ENCODE data around the gene ALDH3B2. TPM values are rescaled to one million over a fixed set of nuclear protein-coding genes. Genes with fewer than 3 reads are reported as not detected.
"Not testable (repeated sequence)": the region's sequence is repeated elsewhere in the genome, so short reads cannot be mapped to it uniquely, and the experiment has no call there.

The ALDH3B2 gene
- total and polyA plus RNA-seq, 2 experiments from 2014 or later = not detected

DNA sequence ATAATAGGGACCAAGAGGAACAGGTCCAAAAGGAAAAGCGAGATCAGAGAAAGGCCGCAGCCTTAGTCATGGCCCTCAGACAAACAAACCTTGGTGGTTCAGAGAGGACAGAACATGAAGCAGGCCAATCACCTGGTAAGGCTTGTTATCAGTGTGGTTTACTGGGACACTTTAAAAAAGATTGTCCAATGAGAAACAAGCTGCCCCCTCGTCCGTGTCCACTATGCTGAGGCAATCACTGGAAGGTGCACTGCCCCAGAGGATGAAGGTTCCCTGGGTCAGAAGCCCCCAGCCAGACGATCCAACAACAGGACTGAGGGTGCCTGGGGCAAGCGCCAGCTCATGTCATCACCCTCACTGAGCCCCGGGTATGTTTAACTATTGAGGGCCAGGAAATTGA lies 51.5 kb downstream of the ALDH3B2 start:
- not testable (repeated sequence) for H3K4me1 ChIP-seq (ENCODE audit: low read depth); H3K4me3 ChIP-seq; H3K9me3 ChIP-seq (ENCODE audit: low read depth); DNase-seq (ENCODE audit: low read depth in 1 of 2, low spot score in 1 of 2); H3K27me3 ChIP-seq; H3K36me3 ChIP-seq; H3K27ac ChIP-seq

DNA sequence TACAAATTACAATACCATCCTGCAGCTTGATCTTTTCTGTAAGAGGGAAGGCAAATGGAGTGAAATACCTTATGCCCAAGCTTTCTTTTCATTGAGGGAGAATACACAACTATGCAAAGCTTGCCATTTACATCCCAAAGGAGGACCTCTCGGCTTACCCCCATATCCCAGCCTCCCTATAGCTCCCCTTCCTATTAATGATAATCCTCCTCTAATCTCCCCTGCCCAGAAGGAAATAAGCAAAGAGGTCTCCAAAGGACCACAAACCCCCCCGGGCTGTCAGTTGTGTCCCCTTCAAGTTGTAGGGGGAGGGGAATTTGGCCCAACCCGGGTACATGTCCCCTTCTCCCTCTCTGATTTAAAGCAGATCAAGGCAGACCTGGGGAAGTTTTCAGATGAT lies 52.5 kb downstream of the ALDH3B2 start:
- not testable (repeated sequence) for DNase-seq (ENCODE audit: low read depth in 1 of 2, low spot score in 1 of 2); H3K9me3 ChIP-seq (ENCODE audit: low read depth); H3K27me3 ChIP-seq; H3K4me1 ChIP-seq (ENCODE audit: low read depth); H3K36me3 ChIP-seq; H3K27ac ChIP-seq
- H3K4me3 ChIP-seq = peak overlapping the region; percentile 63

DNA sequence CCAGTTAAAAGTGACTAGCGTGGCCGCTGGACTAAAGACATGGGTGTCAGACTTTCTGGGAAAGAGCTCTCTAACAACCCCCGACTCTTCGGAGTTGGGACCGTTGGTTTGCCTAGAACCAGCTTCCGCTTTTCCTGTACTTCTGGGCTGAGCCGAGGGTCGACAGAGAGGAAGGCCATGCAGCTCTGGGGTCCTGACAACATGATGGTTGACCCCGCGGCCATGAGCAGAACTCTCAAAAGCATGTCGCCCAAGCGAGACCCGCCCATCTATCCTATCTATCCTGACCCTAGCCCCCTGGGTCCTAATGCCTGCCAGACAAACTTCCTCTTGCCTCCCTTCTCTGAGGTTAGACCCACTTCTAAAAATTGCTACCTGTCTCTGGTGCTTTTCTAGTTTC lies 53.8 kb downstream of the ALDH3B2 start:
- H3K4me3 ChIP-seq = peak overlapping the region; percentile 63
- DNase-seq (ENCODE audit: low read depth in 1 of 2, low spot score in 1 of 2) = peak in 1 of 2 donors; percentile 76
- peak overlapping the region; percentile 83 for H3K27ac ChIP-seq
- H3K9me3 ChIP-seq (ENCODE audit: low read depth); H3K27me3 ChIP-seq; H3K36me3 ChIP-seq: not testable (repeated sequence)
- peaks cover 19% of the 10 kb centered on the region for H3K4me1 ChIP-seq (ENCODE audit: low read depth)

DNA sequence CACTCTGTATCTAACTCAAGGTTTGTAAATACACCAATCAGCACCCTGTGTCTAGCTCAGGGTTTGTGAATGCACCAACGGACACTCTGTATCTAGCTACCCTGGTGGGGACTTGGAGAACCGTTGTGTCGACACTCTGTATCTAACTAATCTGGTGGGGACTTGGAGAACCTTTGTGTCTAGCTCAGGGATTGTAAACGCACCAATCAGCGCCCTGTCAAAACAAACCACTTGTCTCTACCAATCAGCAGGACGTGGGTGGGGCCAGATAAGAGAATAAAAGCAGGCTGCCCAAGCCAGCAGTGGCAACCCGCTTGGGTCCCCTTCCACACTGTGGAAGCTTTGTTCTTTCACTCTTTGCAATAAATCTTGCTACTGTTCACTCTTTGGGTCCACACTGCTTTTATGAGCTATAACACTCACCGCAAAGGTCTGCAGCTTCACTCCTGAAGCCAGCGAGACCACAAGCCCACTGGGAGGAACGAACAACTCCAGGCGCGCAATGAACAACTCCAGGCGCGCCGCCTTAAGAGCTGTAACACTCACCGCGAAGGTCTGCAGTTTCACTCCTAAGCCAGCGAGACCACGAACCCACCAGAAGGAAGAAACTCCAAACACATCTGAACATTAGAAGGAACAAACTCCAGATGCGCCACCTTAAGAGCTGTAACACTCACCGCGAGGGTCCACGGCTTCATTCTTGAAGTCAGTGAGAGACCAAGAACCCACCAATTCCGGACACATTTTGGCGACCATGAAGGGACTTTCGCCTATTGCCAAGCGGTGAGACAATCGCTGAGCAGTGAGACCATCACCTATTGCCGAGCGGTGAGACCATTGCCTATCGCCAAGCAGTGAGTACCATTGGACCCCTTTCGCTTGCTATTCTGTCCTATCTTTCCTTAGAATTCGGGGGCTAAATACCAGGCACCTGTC lies 54.5 kb downstream of the ALDH3B2 start:
- H3K27me3 ChIP-seq; H3K9me3 ChIP-seq (ENCODE audit: low read depth); H3K36me3 ChIP-seq: not testable (repeated sequence)
- Histone ChIP-seq H3K27ac (peak overlapping the region; percentile 83), H3K4me3 (peak overlapping the region; percentile 63), H3K4me1 (ENCODE audit: low read depth) (peaks cover 19% of the 10 kb centered on the region)
- peak in 1 of 2 donors; percentile 47 for DNase-seq (ENCODE audit: low read depth in 1 of 2, low spot score in 1 of 2)

DNA sequence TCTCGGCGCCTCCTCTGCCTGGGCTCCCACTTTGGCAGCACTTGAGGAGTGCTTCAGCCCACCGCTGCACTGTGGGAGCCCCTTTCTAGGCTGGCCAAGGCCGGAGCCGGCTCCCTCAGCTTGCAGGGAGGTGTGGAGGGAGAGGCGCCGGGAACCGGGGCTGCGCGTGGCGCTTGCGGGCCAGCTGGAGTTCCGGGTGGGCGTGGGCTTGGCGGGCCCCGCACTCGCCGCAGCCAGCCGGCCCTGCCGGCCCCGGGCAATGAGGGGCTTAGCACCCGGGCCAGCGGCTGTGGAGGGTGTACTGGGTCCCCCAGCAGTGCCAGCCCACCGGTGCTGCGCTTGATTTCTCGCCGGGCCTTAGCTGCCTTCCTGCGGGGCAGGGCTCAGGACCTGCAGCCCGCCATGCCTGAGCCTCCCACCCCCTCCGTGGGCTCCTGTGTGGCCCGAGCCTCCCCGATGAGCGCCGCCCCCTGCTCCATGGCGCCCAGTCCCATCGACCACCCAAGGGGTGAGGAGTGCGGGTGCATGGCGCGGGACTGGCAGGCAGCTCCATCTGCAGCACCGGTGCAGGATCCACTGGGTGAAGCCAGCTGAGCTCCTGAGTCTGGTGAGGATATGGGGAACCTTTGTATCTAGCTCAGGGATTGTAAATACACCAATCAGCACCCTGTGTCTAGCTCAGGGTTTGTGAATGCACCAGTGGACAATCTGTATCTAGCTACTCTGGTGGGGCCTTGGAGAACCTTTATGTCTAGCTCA lies 55.3 kb downstream of the ALDH3B2 start:
- H3K36me3 ChIP-seq; H3K27me3 ChIP-seq; H3K4me3 ChIP-seq; H3K9me3 ChIP-seq (ENCODE audit: low read depth); DNase-seq (ENCODE audit: low read depth in 1 of 2, low spot score in 1 of 2): not testable (repeated sequence)
- peak overlapping the region; percentile 83 for H3K27ac ChIP-seq
- peaks cover 23% of the 10 kb centered on the region for H3K4me1 ChIP-seq (ENCODE audit: low read depth)

DNA sequence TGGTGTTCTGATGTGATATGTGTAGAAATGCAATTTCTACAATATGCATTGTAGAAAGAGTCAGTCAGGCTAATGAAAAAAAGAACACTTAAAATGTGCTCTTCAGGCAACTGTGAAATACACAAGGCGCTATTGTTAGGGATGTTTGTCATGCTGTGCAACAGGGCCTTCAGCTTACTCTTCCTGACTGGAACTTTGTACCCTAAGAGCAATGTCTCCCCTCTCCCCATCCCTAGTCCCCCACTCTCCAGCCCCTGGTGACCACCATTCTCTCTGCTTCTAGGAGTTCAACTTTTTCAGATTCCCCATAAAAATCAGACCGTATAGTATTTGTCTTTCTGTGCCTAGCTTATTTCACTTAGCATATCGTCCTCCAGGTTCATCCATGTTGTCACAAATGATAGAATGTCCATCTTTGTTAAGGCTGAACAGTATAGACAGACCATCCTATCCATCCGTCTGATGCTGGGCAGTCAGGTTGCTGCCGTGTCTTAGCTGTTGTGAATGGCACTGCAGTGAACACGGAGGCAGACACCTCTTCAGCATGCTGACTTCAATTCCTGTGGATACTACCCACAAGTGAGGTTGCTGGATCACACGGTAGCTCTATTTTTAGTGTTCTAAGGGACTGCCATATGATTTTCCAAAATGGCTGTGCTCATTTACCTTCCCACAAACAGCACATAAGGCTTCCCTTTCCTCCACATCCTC lies 57.0 kb downstream of the ALDH3B2 start:
- H3K4me1 ChIP-seq (ENCODE audit: low read depth) = peaks cover 28% of the 10 kb centered on the region
- no peaks in the 10 kb centered on the region for H3K36me3 ChIP-seq
- DNase-seq (ENCODE audit: low read depth in 1 of 2, low spot score in 1 of 2) = no peak
- H3K4me3 ChIP-seq = no peak overlapping the region
- no peaks in the 10 kb centered on the region for H3K9me3 ChIP-seq (ENCODE audit: low read depth)
- H3K27me3 ChIP-seq = no peaks in the 10 kb centered on the region
- TF ChIP-seq, protein P1, sequence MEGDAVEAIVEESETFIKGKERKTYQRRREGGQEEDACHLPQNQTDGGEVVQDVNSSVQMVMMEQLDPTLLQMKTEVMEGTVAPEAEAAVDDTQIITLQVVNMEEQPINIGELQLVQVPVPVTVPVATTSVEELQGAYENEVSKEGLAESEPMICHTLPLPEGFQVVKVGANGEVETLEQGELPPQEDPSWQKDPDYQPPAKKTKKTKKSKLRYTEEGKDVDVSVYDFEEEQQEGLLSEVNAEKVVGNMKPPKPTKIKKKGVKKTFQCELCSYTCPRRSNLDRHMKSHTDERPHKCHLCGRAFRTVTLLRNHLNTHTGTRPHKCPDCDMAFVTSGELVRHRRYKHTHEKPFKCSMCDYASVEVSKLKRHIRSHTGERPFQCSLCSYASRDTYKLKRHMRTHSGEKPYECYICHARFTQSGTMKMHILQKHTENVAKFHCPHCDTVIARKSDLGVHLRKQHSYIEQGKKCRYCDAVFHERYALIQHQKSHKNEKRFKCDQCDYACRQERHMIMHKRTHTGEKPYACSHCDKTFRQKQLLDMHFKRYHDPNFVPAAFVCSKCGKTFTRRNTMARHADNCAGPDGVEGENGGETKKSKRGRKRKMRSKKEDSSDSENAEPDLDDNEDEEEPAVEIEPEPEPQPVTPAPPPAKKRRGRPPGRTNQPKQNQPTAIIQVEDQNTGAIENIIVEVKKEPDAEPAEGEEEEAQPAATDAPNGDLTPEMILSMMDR (IDR thresholded peaks at IDR 0.05; ENCODE audit: low read depth, low read length) = no peak
- no peak overlapping the region for H3K27ac ChIP-seq

DNA sequence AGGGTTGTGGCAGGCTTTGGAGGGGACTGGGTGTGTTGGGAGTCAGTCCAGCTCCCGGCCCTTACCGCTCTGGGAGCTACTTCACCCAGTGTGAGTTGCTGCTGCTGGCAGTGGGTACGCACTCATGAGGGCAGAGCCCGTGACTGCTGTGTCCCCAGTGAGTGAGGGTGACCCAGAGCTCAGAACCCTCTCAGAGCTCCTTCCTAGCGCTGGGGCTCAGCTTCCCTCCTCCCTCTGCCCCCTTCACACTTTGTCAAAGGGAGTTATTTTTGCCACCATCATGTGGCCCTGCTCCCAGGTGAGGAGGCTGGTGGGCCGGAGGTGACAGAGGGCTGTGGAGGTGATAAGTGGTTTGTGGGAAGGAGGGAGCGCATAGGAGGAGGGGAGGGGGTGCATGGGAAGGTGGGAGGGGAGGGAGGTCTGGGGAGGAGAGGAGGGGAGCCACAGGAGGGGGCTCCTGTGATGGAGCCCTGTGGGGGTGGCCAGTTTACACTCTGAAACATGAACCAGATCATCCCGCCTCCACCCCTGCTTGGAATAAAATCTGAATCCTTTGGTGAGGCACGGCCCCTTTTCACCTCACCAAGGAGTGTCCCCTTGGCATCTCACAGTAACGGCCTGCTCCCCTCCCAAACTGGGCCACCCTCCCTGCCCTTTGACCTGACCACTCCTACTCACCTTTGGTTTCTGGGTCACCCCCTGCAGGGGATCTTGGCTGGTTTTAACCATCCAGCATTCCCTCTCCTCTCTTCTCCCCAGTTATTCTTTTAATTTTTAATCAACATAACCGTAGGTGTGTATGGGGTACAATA lies 57.8 kb downstream of the ALDH3B2 start:
- Histone ChIP-seq H3K27me3 (no peaks in the 10 kb centered on the region), H3K4me3 (no peak overlapping the region)

More for the DNA sequence above, 57.8 kb downstream of the ALDH3B2 start:
- DNase-seq (ENCODE audit: low read depth in 1 of 2, low spot score in 1 of 2) = no peak
- no peaks in the 10 kb centered on the region for H3K9me3 ChIP-seq (ENCODE audit: low read depth)
- peaks cover 28% of the 10 kb centered on the region for H3K4me1 ChIP-seq (ENCODE audit: low read depth)
- peak overlapping the region; percentile 8 for H3K27ac ChIP-seq
- no peaks in the 10 kb centered on the region for H3K36me3 ChIP-seq
- TF ChIP-seq, protein P1 (IDR thresholded peaks at IDR 0.05; ENCODE audit: low read depth, low read length) = no peak

Data from cardiac muscle cell (in vitro differentiated cells and primary cell).